Measurements from ENCODE around the gene ARG1. TPM values are rescaled to one million over a fixed set of nuclear protein-coding genes. Genes with fewer than 3 reads are reported as not detected.

Gene ARG1
- total and polyA plus RNA-seq, 2 of the 4 experiments (the other 2 are of a cell fraction), result not detected

GRCh38 chr6:131565056-131565455, 8.0 kb upstream of the ARG1 start:
- Histone ChIP-seq H2AK9ac (replicated peaks; ENCODE audit: low read depth, low read length, poor library complexity) (no peak overlapping the region), H3K9me3 (ENCODE audit: control insufficient read depth, insufficient read depth, low read length) (no peaks in the 10 kb centered on the region), H3K9ac (ENCODE audit: low read depth, low read length) (no peak overlapping the region), H3K27me3 (ENCODE audit: control insufficient read depth, insufficient read depth, low read length) (no peaks in the 10 kb centered on the region; the same call in 1 of the 2 replicates), H4K5ac (ENCODE audit: low read depth, low read length) (no peak overlapping the region), H3K36me3 (ENCODE audit: control insufficient read depth, insufficient read depth, low read length) (no peaks in the 10 kb centered on the region), H2AK5ac (ENCODE audit: low read depth, low read length) (no peak overlapping the region), H3K56ac (ENCODE audit: extremely low read depth, insufficient read depth, low read length) (no peak overlapping the region), H3K14ac (replicated peaks; ENCODE audit: low read depth, low read length) (no peak overlapping the region), H2BK5ac (ENCODE audit: low read depth, low read length, poor library complexity, severe bottlenecking) (no peak overlapping the region), H2BK20ac (ENCODE audit: low read depth, low read length) (no peak overlapping the region), H3K27ac (ENCODE audit: insufficient read depth, low read length) (no peak overlapping the region), H2BK120ac (ENCODE audit: low read depth, low read length) (no peak overlapping the region), H2BK15ac (ENCODE audit: low read depth, low read length) (no peak overlapping the region), H3K18ac (ENCODE audit: low read depth, low read length) (no peak overlapping the region), H4K8ac (ENCODE audit: low read depth in 2 of 2, low read length in 2 of 2) (no peak overlapping the region), H3K4me1 (ENCODE audit: control insufficient read depth, insufficient read depth, low read length) (no peaks in the 10 kb centered on the region), H2AFZ (replicated peaks; ENCODE audit: low read length, poor library complexity) (no peak overlapping the region), H3K4me3 (ENCODE audit: insufficient read depth, low read depth, low read length) (no peak overlapping the region), H3K23ac (ENCODE audit: low read depth, low read length) (no peak overlapping the region), H3K9me1 (ENCODE audit: insufficient read depth, low read length) (no peaks in the 10 kb centered on the region), H3K4ac (ENCODE audit: low read depth, low read length) (no peak overlapping the region), H4K20me1 (ENCODE audit: insufficient read depth, low read length) (no peaks in the 10 kb centered on the region), H3K79me1 (ENCODE audit: low read depth in 1 of 2, low read length in 2 of 2) (no peaks in the 10 kb centered on the region), H4K91ac (ENCODE audit: insufficient read depth, low read depth, low read length) (no peak overlapping the region), H3K4me2 (ENCODE audit: low read depth, low read length) (no peak overlapping the region)
- BruUV-seq (replicated peaks), result no TSS peak
- intact Hi-C loops (cut with micrococcal nuclease) (no loop called here), in situ Hi-C loops (cut with MboI; ENCODE audit: low sequenced_read_pairs) (no loop called here), dilution Hi-C loops (cut with HindIII; ENCODE audit: low sequenced_read_pairs, unreplicated experiment) (no loop called here)
- POLR2A ChIA-PET (ENCODE audit: unreplicated experiment), result no interaction called here
- ATAC-seq (ENCODE audit: low read depth), result no peak
- TF ChIP-seq, protein P1, sequence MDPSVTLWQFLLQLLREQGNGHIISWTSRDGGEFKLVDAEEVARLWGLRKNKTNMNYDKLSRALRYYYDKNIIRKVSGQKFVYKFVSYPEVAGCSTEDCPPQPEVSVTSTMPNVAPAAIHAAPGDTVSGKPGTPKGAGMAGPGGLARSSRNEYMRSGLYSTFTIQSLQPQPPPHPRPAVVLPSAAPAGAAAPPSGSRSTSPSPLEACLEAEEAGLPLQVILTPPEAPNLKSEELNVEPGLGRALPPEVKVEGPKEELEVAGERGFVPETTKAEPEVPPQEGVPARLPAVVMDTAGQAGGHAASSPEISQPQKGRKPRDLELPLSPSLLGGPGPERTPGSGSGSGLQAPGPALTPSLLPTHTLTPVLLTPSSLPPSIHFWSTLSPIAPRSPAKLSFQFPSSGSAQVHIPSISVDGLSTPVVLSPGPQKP (IDR thresholded peaks at IDR 0.05; ENCODE audit: borderline replicate concordance, low read depth, low read length), result no peak
- TF ChIP-seq CTCF (conservative IDR thresholded peaks at IDR 0.05; ENCODE audit: low read depth, low read length) (no peak), MAZ (IDR thresholded peaks at IDR 0.05; ENCODE audit: borderline replicate concordance, low read depth, low read length) (no peak), MXI1 (IDR thresholded peaks at IDR 0.05; ENCODE audit: borderline replicate concordance, low read depth, low read length) (no peak), RFX5 (IDR thresholded peaks at IDR 0.05; ENCODE audit: low read depth, low read length) (no peak)
- no peak for DNase-seq
- CTCF ChIA-PET, result no interaction called here
- no CpG with 5 or more reads among the region's 2 CpGs for WGBS, 2 experiments (ENCODE audit: extremely low coverage in 2 of 2, insufficient read length in 1 of 2)
